GM12878 (cell line): ENCODE data around the gene RAB4B. TPM values are rescaled to one million over a fixed set of nuclear protein-coding genes. Genes with fewer than 3 reads are reported as not detected.

Experiments used
- ATAC-seq: fragments of 200-7000 bp; cut with Tn5 transposase; 3 replicates; pipeline ENCODE4 v1.9.1; 2020; ENCODE audit warnings: mild to moderate bottlenecking, moderate library complexity
- BruUV-seq: library from RNA; stranded (reverse); fragments of 400-500 nt; replicated peaks from 2 replicates; lab custom pipeline; 2021; lab: Mats Ljungman, UMichigan
- CTCF ChIA-PET: fragments of 300-600 bp; sonication (Branson Sonifier 250); formaldehyde crosslinking; extraction: SDS; loops from one replicate; lab custom pipeline; 2021; ENCODE audit warnings: inconsistent platforms; lab: Yijun Ruan, JAX
- POLR2A ChIA-PET: fragments of 350-600 bp; formaldehyde crosslinking; extraction: SDS; loops from one replicate; lab custom pipeline; 2021; ENCODE audit warnings: inconsistent platforms; lab: Charles Lee
- RAD21 ChIA-PET: fragments of 300-600 bp; sonication (Branson Sonifier 250); formaldehyde crosslinking; loops from one replicate; lab custom pipeline; 2023; ENCODE audit warnings: antibody characterized with exemption; ENCODE audit not compliant: unreplicated experiment; lab: Charles Lee
- SMC1A ChIA-PET: fragments of 300-600 bp; sonication (Branson Sonifier 250); formaldehyde crosslinking; loops from one replicate; lab custom pipeline; 2023; ENCODE audit not compliant: unreplicated experiment, uncharacterized antibody; lab: Charles Lee
- DNase-seq: peaks from one replicate; pipeline ENCODE4 v3.0.0-alpha.2; 2011; ENCODE audit warnings: low read depth, low spot score
- FAIRE-seq: peaks from 3 replicates; lab custom pipeline; 2011; peaks lifted over from hg19 to GRCh38; lab: Jason Lieb, UNC
- H2AFZ ChIP-seq: 2 replicates; pipeline ENCODE4 v1.6.0; 2011; ENCODE audit warnings: low read depth, low read length, control low read depth; ENCODE audit not compliant: control insufficient read depth
- H3K27ac ChIP-seq: 2 replicates; pipeline ENCODE4 v1.5.1; 2011; ENCODE audit warnings: control low read depth; ENCODE audit not compliant: control insufficient read depth, insufficient read depth
- H3K27me3 ChIP-seq, 2 experiments: replicated peaks in 1 of 2; 2 replicates each; pipeline versions ENCODE4 v1.6.0 to v1.6.1; 2011; ENCODE audit warnings: low read length in 1 of 2; ENCODE audit not compliant: control insufficient read depth in 2 of 2, insufficient read depth in 2 of 2
- H3K36me3 ChIP-seq, 2 experiments: 2 replicates each; pipeline ENCODE4 v1.5.1; 2011; ENCODE audit warnings: low read length in 1 of 2; ENCODE audit not compliant: control insufficient read depth in 2 of 2, insufficient read depth in 2 of 2
- H3K4me1 ChIP-seq: 2 replicates; pipeline ENCODE4 v1.6.1; 2011; ENCODE audit warnings: mild to moderate bottlenecking, low read length, moderate library complexity, mixed read lengths; ENCODE audit not compliant: control insufficient read depth, insufficient read depth
- H3K4me2 ChIP-seq: 2 replicates; pipeline ENCODE4 v1.6.0; 2011; ENCODE audit warnings: control low read depth; ENCODE audit not compliant: control insufficient read depth, insufficient read depth
- H3K4me3 ChIP-seq: fragments of 200-600 bp; sonication (generic); 2 replicates; pipeline ENCODE4 v1.5.1; 2016
- H3K79me2 ChIP-seq: 2 replicates; pipeline ENCODE4 v1.6.0; 2011; ENCODE audit warnings: low read length; ENCODE audit not compliant: control insufficient read depth, insufficient read depth
- H3K9ac ChIP-seq: 2 replicates; pipeline ENCODE4 v1.8.0; 2011; ENCODE audit warnings: low read length, control low read depth, mixed read lengths; ENCODE audit not compliant: control insufficient read depth, insufficient read depth
- H3K9me3 ChIP-seq: replicated peaks from 3 replicates; pipeline ENCODE4 v1.5.1; 2011; ENCODE audit warnings: mild to moderate bottlenecking, low read length; ENCODE audit not compliant: control insufficient read depth, insufficient read depth
- H4K20me1 ChIP-seq: 2 replicates; pipeline ENCODE4 v1.6.0; 2011; ENCODE audit not compliant: control insufficient read depth, insufficient read depth
- EP300 ChIP-seq, 2 experiments: fragments of 150-350 bp in 1 of 2; IDR thresholded peaks; 2 replicates each; pipeline ENCODE4 v1.6.1; 2011 to 2012; ENCODE audit warnings: low read depth in 2 of 2, low read length in 2 of 2, borderline replicate concordance in 1 of 2, improper control_type of control experiment in 1 of 2, inconsistent platforms in 1 of 2; ENCODE audit not compliant: control insufficient read depth in 1 of 2
- PAX5 ChIP-seq: IDR thresholded peaks from 2 replicates; pipeline ENCODE4 v1.6.1; 2011; ENCODE audit warnings: low read depth, low read length, borderline replicate concordance
- POLR2A ChIP-seq: IDR thresholded peaks from 2 replicates; pipeline ENCODE4 v1.6.1; 2011; ENCODE audit warnings: low read depth, mild to moderate bottlenecking, low read length
- ZNF24 ChIP-seq: fragments of 450-650 bp; IDR thresholded peaks from 2 replicates; pipeline ENCODE4 v1.6.1; 2017; ENCODE audit warnings: antibody characterized with exemption, mild to moderate bottlenecking
- WGBS: methylation state at CpG from one replicate; pipeline ENCODE4 v1.1.6; 2016; ENCODE audit warnings: low lambda C conversion rate; ENCODE audit not compliant: insufficient replicate concordance, insufficient coverage; ENCODE audit errors: missing lambda C conversion rate; 5-methylcytosine and 5-hydroxymethylcytosine counted together
- in situ Hi-C: fragments of 300-500 bp; cut with MboI; formaldehyde crosslinking; loops from 9 replicates; pipeline ENCODE4 v1.14.3; 2018; ENCODE audit warnings: mixed read lengths
- intact Hi-C: fragments of 100-400 bp; cut with micrococcal nuclease; formaldehyde crosslinking; loops from one replicate; pipeline ENCODE4 v1.14.2; 2022; ENCODE audit not compliant: unreplicated experiment
- polyA plus RNA-seq, 11 experiments: library from polyadenylated mRNA; depleted of rRNA in 4 of 11; unstranded in 6 of 11; stranded (reverse) in 5 of 11; fragments of >200 nt; fragmentation: Nextera tagmentation in 4 of 11; fragmentation: Illumina TruSeq in 1 of 11; extraction: Ambion mirVana in 4 of 11; extraction: Trizol in 1 of 11; gene quantifications; 1 replicate in 1 of 11; 2 replicates in 10 of 11; pipeline versions ENCODE4 v1.2.1 to v1.2.3, GENCODE V29; 2011 to 2016; ENCODE audit warnings: inconsistent platforms in 2 of 11, missing spikeins in 2 of 11, low read depth in 1 of 11
- total RNA-seq, 4 experiments: library from RNA; depleted of rRNA in 3 of 4; stranded (reverse); fragments of >200 nt in 3 of 4; fragmentation: Illumina TruSeq in 1 of 4; extraction: Trizol in 1 of 4; gene quantifications; 2 replicates each; pipeline versions ENCODE4 v1.2.1 to v1.2.3, GENCODE V29; 2013 to 2021

Gene RAB4B
- total and polyA plus RNA-seq, 10 of the 15 experiments (the other 5 are each of a cell fraction or from before 2014, with no cell fraction given) = 0.60 to 51.5 (median 27.7) TPM

GRCh38 chr19:40813182-40813581 is 35.1 kb downstream of the RAB4B start:
- no peak overlapping the region for H3K27ac ChIP-seq
- TF ChIP-seq EP300 (IDR thresholded peaks at IDR 0.05; ENCODE audit: borderline replicate concordance in 1 of 2, control insufficient read depth in 1 of 2, low read depth in 2 of 2, low read length in 2 of 2) = no peak
- peak; percentile 29; the same call in 1 of the 2 replicates for TF ChIP-seq POLR2A
- H3K4me3 ChIP-seq = no peak overlapping the region
- peaks cover 0 to 7% of the 10 kb centered on the region in 2 experiments; a peak in 3 of 4 replicates for H3K36me3 ChIP-seq
- SMC1A ChIA-PET = interaction anchor here (1.2 kb wide), 1 partner anchor 63 kb away, joined by 3 read pairs; the partner anchor contains the start of gene ACTMAP
- intact Hi-C loops (no loop called here), in situ Hi-C loops (loop anchor here (5.0 kb wide), 1 partner anchor 319 kb away; no protein-coding TSS in a partner anchor)
- H2AFZ ChIP-seq = no peak overlapping the region
- FAIRE-seq = no peak
- H4K20me1 ChIP-seq = no peaks in the 10 kb centered on the region
- POLR2A ChIA-PET = no interaction called here
- H3K9ac ChIP-seq = no peak overlapping the region
- WGBS = 28% methylated on average over 3 of the region's 4 CpGs
- ATAC-seq = no peak
- no peak for DNase-seq
- CTCF ChIA-PET = interaction anchor here (0.6 kb wide), 1 partner anchor 126 kb away, joined by 3 read pairs; no protein-coding TSS in a partner anchor
- RAD21 ChIA-PET = interaction anchor here (1.6 kb wide), 1 partner anchor 150 kb away, joined by 8 read pairs; no protein-coding TSS in a partner anchor
- H3K4me2 ChIP-seq = no peak overlapping the region
- peaks cover 4% of the 10 kb centered on the region for H3K4me1 ChIP-seq
- H3K79me2 ChIP-seq = no peaks in the 10 kb centered on the region
- no TSS peak for BruUV-seq
- H3K9me3 ChIP-seq = no peaks in the 10 kb centered on the region
- no peaks in the 10 kb centered on the region for H3K27me3 ChIP-seq

- no peaks in the 10 kb centered on the region for H3K79me2 ChIP-seq
- TF ChIP-seq PAX5 (0 out of 2 replicates have a peak, but pooled peaks have one; percentile 27), ZNF24 (no peak)
- peaks cover 10% of the 10 kb centered on the region for H3K4me1 ChIP-seq
- ATAC-seq (no peak), FAIRE-seq (no peak), DNase-seq (no peak)
- intact Hi-C loops (no loop called here), in situ Hi-C loops (no loop called here)
- H2AFZ ChIP-seq = no peak overlapping the region
- ChIA-PET RAD21 (no interaction called here), SMC1A (no interaction called here), POLR2A (interaction anchor here (0.9 kb wide), 1 partner anchor 154 kb away, joined by 3 read pairs; no protein-coding TSS in a partner anchor), CTCF (interaction anchor here (1.1 kb wide), 1 partner anchor 65 kb away, joined by 3 read pairs; no protein-coding TSS in a partner anchor)
- H3K4me2 ChIP-seq = no peak overlapping the region
- no peaks in the 10 kb centered on the region for H4K20me1 ChIP-seq
- WGBS = 9% methylated on average over 4 of the region's 4 CpGs
- no TSS peak for BruUV-seq
- no peak overlapping the region for H3K9ac ChIP-seq
- no peak overlapping the region for H3K27ac ChIP-seq
- H3K27me3 ChIP-seq = no peaks in the 10 kb centered on the region
- H3K9me3 ChIP-seq = no peaks in the 10 kb centered on the region
- no peaks in the 10 kb centered on the region for H3K36me3 ChIP-seq
- H3K4me3 ChIP-seq = no peak overlapping the region
These were observed 37.2 kb downstream of the RAB4B start for GRCh38 chr19:40815223-40815622.
